ENCODE data around the gene UROC1. TPM values are rescaled to one million over a fixed set of nuclear protein-coding genes. Genes with fewer than 3 reads are reported as not detected.

The UROC1 gene
- total and polyA plus RNA-seq, 9 of the 15 experiments (the other 6 are each of a cell fraction or from before 2014, with no cell fraction given) = not detected

DNA sequence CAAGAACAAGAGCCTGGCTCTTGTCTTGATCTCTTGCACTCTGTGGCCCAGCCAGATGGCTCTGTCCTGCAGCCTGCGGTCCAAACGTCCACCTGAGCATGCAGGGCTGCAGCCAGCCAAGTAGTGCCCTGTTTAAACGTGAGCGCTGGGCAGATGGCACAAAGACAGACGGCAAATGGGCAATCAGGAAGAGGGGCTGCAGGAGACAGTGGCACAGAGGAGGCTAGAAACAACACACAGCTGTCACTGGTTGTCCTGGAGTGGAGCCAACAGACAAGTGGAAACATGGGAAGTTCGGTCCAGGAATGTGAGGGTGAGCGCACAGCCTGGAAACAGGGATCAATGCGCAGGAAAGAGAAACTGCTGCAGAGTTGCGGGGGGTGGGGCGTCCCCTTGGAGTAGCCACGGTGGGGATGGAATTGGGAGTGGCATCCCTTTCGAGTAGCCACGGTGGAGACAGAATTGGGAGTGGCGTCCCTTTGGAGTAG lies 31.2 kb downstream of the UROC1 start:
- intact Hi-C loops (cut with micrococcal nuclease) = no loop called here
- Histone ChIP-seq H3K9me1 (ENCODE audit: control insufficient read depth, insufficient read depth, low read length) (no peaks in the 10 kb centered on the region), H3K4me1 (replicated peaks in 1 of 2; ENCODE audit: control insufficient read depth in 2 of 2, insufficient read depth in 2 of 2, low read length in 2 of 2) (no peaks in the 10 kb centered on the region; a peak in 2 of 5 replicates), H3K36me3 (ENCODE audit: control insufficient read depth, insufficient read depth, low read length) (no peaks in the 10 kb centered on the region), H3K4me3 (no peak overlapping the region), H3K79me2 (ENCODE audit: control insufficient read depth, insufficient read depth, low read length) (no peaks in the 10 kb centered on the region), H3K27me3 (ENCODE audit: control insufficient read depth in 2 of 2, insufficient read depth in 2 of 2, low read length in 2 of 2) (peaks cover 10 to 45% of the 10 kb centered on the region in 2 experiments; a peak in 4 of 5 replicates), H4K20me1 (replicated peaks; ENCODE audit: control insufficient read depth, insufficient read depth, low read length) (no peaks in the 10 kb centered on the region), H3K4me2 (ENCODE audit: insufficient read depth, low read length) (no peak overlapping the region), H2AFZ (ENCODE audit: low read depth, low read length) (no peak overlapping the region), H3K27ac (ENCODE audit: extremely low read depth, low read depth, low read length) (no peak overlapping the region), H3K9me3 (replicated peaks; ENCODE audit: control insufficient read depth, insufficient read depth, low read depth, low read length) (no peaks in the 10 kb centered on the region), H3K9ac (ENCODE audit: insufficient read depth in 1 of 2, low read depth in 2 of 2, low read length in 2 of 2) (no peak overlapping the region)
- FAIRE-seq (no peak), DNase-seq (ENCODE audit: extremely low read depth in 1 of 4, low spot score in 3 of 4) (no peak), ATAC-seq (no peak)
- ChIA-PET POLR2A (no interaction called here), CTCF (ENCODE audit: low intra/inter-chr PET ratio) (no interaction called here)
- TF ChIP-seq ELF4 (CRISPR knock-in tag; IDR thresholded peaks at IDR 0.05) (no peak), KHSRP (IDR thresholded peaks at IDR 0.05) (no peak), ZNF12 (CRISPR knock-in tag; IDR thresholded peaks at IDR 0.05) (no peak), BDP1 (IDR thresholded peaks at IDR 0.05; ENCODE audit: insufficient read depth, insufficient read length) (no peak), NFIC (IDR thresholded peaks at IDR 0.05) (0 out of 2 replicates have a peak, but pooled peaks have one; percentile 12)
- TF ChIP-seq, protein P1, sequence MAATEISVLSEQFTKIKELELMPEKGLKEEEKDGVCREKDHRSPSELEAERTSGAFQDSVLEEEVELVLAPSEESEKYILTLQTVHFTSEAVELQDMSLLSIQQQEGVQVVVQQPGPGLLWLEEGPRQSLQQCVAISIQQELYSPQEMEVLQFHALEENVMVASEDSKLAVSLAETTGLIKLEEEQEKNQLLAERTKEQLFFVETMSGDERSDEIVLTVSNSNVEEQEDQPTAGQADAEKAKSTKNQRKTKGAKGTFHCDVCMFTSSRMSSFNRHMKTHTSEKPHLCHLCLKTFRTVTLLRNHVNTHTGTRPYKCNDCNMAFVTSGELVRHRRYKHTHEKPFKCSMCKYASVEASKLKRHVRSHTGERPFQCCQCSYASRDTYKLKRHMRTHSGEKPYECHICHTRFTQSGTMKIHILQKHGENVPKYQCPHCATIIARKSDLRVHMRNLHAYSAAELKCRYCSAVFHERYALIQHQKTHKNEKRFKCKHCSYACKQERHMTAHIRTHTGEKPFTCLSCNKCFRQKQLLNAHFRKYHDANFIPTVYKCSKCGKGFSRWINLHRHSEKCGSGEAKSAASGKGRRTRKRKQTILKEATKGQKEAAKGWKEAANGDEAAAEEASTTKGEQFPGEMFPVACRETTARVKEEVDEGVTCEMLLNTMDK (IDR thresholded peaks at IDR 0.05; ENCODE audit: borderline replicate concordance, insufficient read depth, low read depth, low read length, poor library complexity, severe bottlenecking) = no peak
- TF ChIP-seq, protein P2, sequence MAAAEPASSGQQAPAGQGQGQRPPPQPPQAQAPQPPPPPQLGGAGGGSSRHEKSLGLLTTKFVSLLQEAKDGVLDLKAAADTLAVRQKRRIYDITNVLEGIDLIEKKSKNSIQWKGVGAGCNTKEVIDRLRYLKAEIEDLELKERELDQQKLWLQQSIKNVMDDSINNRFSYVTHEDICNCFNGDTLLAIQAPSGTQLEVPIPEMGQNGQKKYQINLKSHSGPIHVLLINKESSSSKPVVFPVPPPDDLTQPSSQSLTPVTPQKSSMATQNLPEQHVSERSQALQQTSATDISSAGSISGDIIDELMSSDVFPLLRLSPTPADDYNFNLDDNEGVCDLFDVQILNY (CRISPR knock-in tag; IDR thresholded peaks at IDR 0.05) = no peak
- BruUV-seq (replicated peaks) = no TSS peak
- in situ Hi-C loops (cut with MboI) = no loop called here
- 50% methylated on average over 13 of the region's 14 CpGs for whole genome bisulfite sequencing (ENCODE audit: insufficient coverage, low coverage, missing lambda C conversion rate)
